ENCODE measurements around the gene WDPCP. TPM values are rescaled to one million over a fixed set of nuclear protein-coding genes. Genes with fewer than 3 reads are reported as not detected.
"Not testable (repeated sequence)": the region's sequence is repeated elsewhere in the genome, so short reads cannot be mapped to it uniquely, and the experiment has no call there.

Gene WDPCP
- polyA plus RNA-seq: 4.8 TPM
- long read RNA-seq, donor 1: 0 reads
- long read RNA-seq, donor 2: 0 reads
- long read RNA-seq, donor 3: 0 reads
- long read RNA-seq, donor 4: 0 reads
- long read RNA-seq, donor 5: 0 reads
- long read RNA-seq, donor 6, partial matches to known transcripts: 0 of 1 reads
- long read RNA-seq, donor 6, other reads (novel, unspliced or antisense): 0 of 1 reads
- long read RNA-seq, donor 7: 0 reads
- long read RNA-seq, donor 8, partial matches to known transcripts: 711 of 712 reads
- long read RNA-seq, donor 8, other reads (novel, unspliced or antisense): 0 of 712 reads
- long read RNA-seq, donor 9, partial matches to known transcripts: 384 of 612 reads
- long read RNA-seq, donor 9, other reads (novel, unspliced or antisense): 228 of 612 reads
- long read RNA-seq, donor 10, partial matches to known transcripts: 349 of 541 reads
- long read RNA-seq, donor 10, other reads (novel, unspliced or antisense): 191 of 541 reads
- long read RNA-seq, donor 11: 0 reads

- no peaks in the 10 kb centered on the region for H3K27me3 ChIP-seq (ENCODE audit: control insufficient read depth, insufficient read depth, low read length)
- peak within 1 kb of the TSS; percentile 75 for H3K4me3 ChIP-seq (ENCODE audit: low read length)
- H3K9me3 ChIP-seq (ENCODE audit: control insufficient read depth, low read depth, low read length): no peaks in the 10 kb centered on the region
- H3K36me3 ChIP-seq (ENCODE audit: control insufficient read depth, insufficient read depth, low read length): peaks cover 5% of the 10 kb centered on the region
- peak; percentile 97 to 100 for DNase-seq
- H3K4me1 ChIP-seq (ENCODE audit: control insufficient read depth, insufficient read depth, low read length): peaks cover 23% of the 10 kb centered on the region
- WGBS (ENCODE audit: insufficient coverage, low lambda C conversion rate): no CpG with 5 or more reads among the region's 44 CpGs
- peak within 1 kb of the TSS; percentile 80 for H3K27ac ChIP-seq (ENCODE audit: low read length)
These were observed at the start of gene WDPCP, which contains the start of gene MDH1 for GRCh38 chr2:63588385-63589147. TSS of gene WDPCP (minus strand) at chr2:63588477. CDS start at chr2:63588271, 206 bp downstream. TSS of gene MDH1 (plus strand) at chr2:63588963. CDS start at chr2:63589044, 81 bp downstream.

- Histone ChIP-seq H3K27ac (ENCODE audit: low read length) (no peak overlapping the region), H3K27me3 (ENCODE audit: control insufficient read depth, insufficient read depth, low read length) (no peaks in the 10 kb centered on the region), H3K9me3 (ENCODE audit: control insufficient read depth, low read depth, low read length) (peaks cover 10% of the 10 kb centered on the region), H3K36me3 (ENCODE audit: control insufficient read depth, insufficient read depth, low read length) (no peaks in the 10 kb centered on the region), H3K4me1 (ENCODE audit: control insufficient read depth, insufficient read depth, low read length) (no peaks in the 10 kb centered on the region), H3K4me3 (ENCODE audit: low read length) (no peak overlapping the region)
- no peak for DNase-seq
- 88% methylated on average over 2 of the region's 2 CpGs for WGBS (ENCODE audit: insufficient coverage, low lambda C conversion rate)
These were observed 44.1 kb upstream of the WDPCP start for GRCh38 chr2:63632382-63632781.

- Histone ChIP-seq H3K9me3 (ENCODE audit: control insufficient read depth, low read depth, low read length) (peaks cover 10% of the 10 kb centered on the region), H3K4me3 (ENCODE audit: low read length) (no peak overlapping the region), H3K27me3 (ENCODE audit: control insufficient read depth, insufficient read depth, low read length) (no peaks in the 10 kb centered on the region), H3K4me1 (ENCODE audit: control insufficient read depth, insufficient read depth, low read length) (no peaks in the 10 kb centered on the region), H3K27ac (ENCODE audit: low read length) (no peak overlapping the region), H3K36me3 (ENCODE audit: control insufficient read depth, insufficient read depth, low read length) (no peaks in the 10 kb centered on the region)
- WGBS (ENCODE audit: insufficient coverage, low lambda C conversion rate): 100% methylated on average over 1 of the region's 1 CpG
- no peak for DNase-seq
These were observed 43.2 kb upstream of the WDPCP start for GRCh38 chr2:63631501-63631900.

GRCh38 chr2:63628403-63628942 is 40.2 kb upstream of the WDPCP start:
- H3K27me3 ChIP-seq (ENCODE audit: control insufficient read depth, insufficient read depth, low read length): no peaks in the 10 kb centered on the region
- no peak for DNase-seq
- no peak overlapping the region for H3K27ac ChIP-seq (ENCODE audit: low read length)
- peaks cover 9% of the 10 kb centered on the region for H3K9me3 ChIP-seq (ENCODE audit: control insufficient read depth, low read depth, low read length)
- whole genome bisulfite sequencing (ENCODE audit: insufficient coverage, low lambda C conversion rate): 100% methylated on average over 1 of the region's 1 CpG
- no peak overlapping the region for H3K4me3 ChIP-seq (ENCODE audit: low read length)
- no peaks in the 10 kb centered on the region for H3K4me1 ChIP-seq (ENCODE audit: control insufficient read depth, insufficient read depth, low read length)
- no peaks in the 10 kb centered on the region for H3K36me3 ChIP-seq (ENCODE audit: control insufficient read depth, insufficient read depth, low read length)

- DNase-seq: no peak
- Histone ChIP-seq H3K36me3 (ENCODE audit: control insufficient read depth, insufficient read depth, low read length) (no peaks in the 10 kb centered on the region), H3K27ac (ENCODE audit: low read length) (no peak overlapping the region), H3K4me1 (ENCODE audit: control insufficient read depth, insufficient read depth, low read length) (no peaks in the 10 kb centered on the region), H3K9me3 (ENCODE audit: control insufficient read depth, low read depth, low read length) (peaks cover 7% of the 10 kb centered on the region), H3K27me3 (ENCODE audit: control insufficient read depth, insufficient read depth, low read length) (no peaks in the 10 kb centered on the region), H3K4me3 (ENCODE audit: low read length) (no peak overlapping the region)
- WGBS (ENCODE audit: insufficient coverage, low lambda C conversion rate): 100% methylated on average over 1 of the region's 15 CpGs
These were observed 39.6 kb upstream of the WDPCP start for GRCh38 chr2:63627866-63628265.

GRCh38 chr2:63623763-63624162 is 35.5 kb upstream of the WDPCP start:
- WGBS (ENCODE audit: insufficient coverage, low lambda C conversion rate): 83% methylated on average over 2 of the region's 2 CpGs
- H3K27me3 ChIP-seq (ENCODE audit: control insufficient read depth, insufficient read depth, low read length); H3K4me1 ChIP-seq (ENCODE audit: control insufficient read depth, insufficient read depth, low read length); DNase-seq; H3K9me3 ChIP-seq (ENCODE audit: control insufficient read depth, low read depth, low read length); H3K36me3 ChIP-seq (ENCODE audit: control insufficient read depth, insufficient read depth, low read length); H3K27ac ChIP-seq (ENCODE audit: low read length); H3K4me3 ChIP-seq (ENCODE audit: low read length): not testable (repeated sequence)

GRCh38 chr2:63622751-63623150 is 34.5 kb upstream of the WDPCP start:
- no peaks in the 10 kb centered on the region for H3K4me1 ChIP-seq (ENCODE audit: control insufficient read depth, insufficient read depth, low read length)
- H3K4me3 ChIP-seq (ENCODE audit: low read length): no peak overlapping the region
- no peak for DNase-seq
- no peaks in the 10 kb centered on the region for H3K27me3 ChIP-seq (ENCODE audit: control insufficient read depth, insufficient read depth, low read length)
- 100% methylated on average over 1 of the region's 31 CpGs for WGBS (ENCODE audit: insufficient coverage, low lambda C conversion rate)
- no peak overlapping the region for H3K27ac ChIP-seq (ENCODE audit: low read length)
- no peaks in the 10 kb centered on the region for H3K36me3 ChIP-seq (ENCODE audit: control insufficient read depth, insufficient read depth, low read length)
- H3K9me3 ChIP-seq (ENCODE audit: control insufficient read depth, low read depth, low read length): no peaks in the 10 kb centered on the region

- Histone ChIP-seq H3K4me3 (ENCODE audit: low read length) (no peak overlapping the region), H3K27ac (ENCODE audit: low read length) (no peak overlapping the region), H3K27me3 (ENCODE audit: control insufficient read depth, insufficient read depth, low read length) (no peaks in the 10 kb centered on the region), H3K4me1 (ENCODE audit: control insufficient read depth, insufficient read depth, low read length) (no peaks in the 10 kb centered on the region), H3K9me3 (ENCODE audit: control insufficient read depth, low read depth, low read length) (no peaks in the 10 kb centered on the region), H3K36me3 (ENCODE audit: control insufficient read depth, insufficient read depth, low read length) (no peaks in the 10 kb centered on the region)
- no CpG with 5 or more reads among the region's 2 CpGs for WGBS (ENCODE audit: insufficient coverage, low lambda C conversion rate)
- no peak for DNase-seq
These were observed 31.1 kb upstream of the WDPCP start for GRCh38 chr2:63619328-63619727.

GRCh38 chr2:63617366-63617765 is 29.1 kb upstream of the WDPCP start:
- WGBS (ENCODE audit: insufficient coverage, low lambda C conversion rate): 100% methylated on average over 1 of the region's 1 CpG
- Histone ChIP-seq H3K4me1 (ENCODE audit: control insufficient read depth, insufficient read depth, low read length) (no peaks in the 10 kb centered on the region), H3K27ac (ENCODE audit: low read length) (no peak overlapping the region), H3K4me3 (ENCODE audit: low read length) (no peak overlapping the region), H3K9me3 (ENCODE audit: control insufficient read depth, low read depth, low read length) (no peaks in the 10 kb centered on the region), H3K36me3 (ENCODE audit: control insufficient read depth, insufficient read depth, low read length) (no peaks in the 10 kb centered on the region), H3K27me3 (ENCODE audit: control insufficient read depth, insufficient read depth, low read length) (no peaks in the 10 kb centered on the region)
- DNase-seq: no peak
